Sigmoid colon (tissue), 3 donors: Measurements from ENCODE around the gene MLXIP.

ENCODE experiments used
- CTCF ChIP-seq, 4 experiments: fragments of 450-650 bp in 3 of 4; fragments of 200-600 bp in 1 of 4; IDR thresholded peaks; one replicate each; pipeline ENCODE4 v1.5.1; 2016 to 2019; ENCODE audit warnings: antibody characterized with exemption in 4 of 4, mild to moderate bottlenecking in 3 of 4, moderate library complexity in 2 of 4
- POLR2A ChIP-seq, 2 donors: fragments of 450-650 bp; IDR thresholded peaks; one replicate each; pipeline ENCODE4 v1.6.1; 2016; ENCODE audit warnings: antibody characterized with exemption in 2 of 2, mild to moderate bottlenecking in 2 of 2, moderate library complexity in 2 of 2

- TF ChIP-seq POLR2A (IDR thresholded peaks at IDR 0.05) (no peak), CTCF (IDR thresholded peaks at IDR 0.05) (no peak)
Measured at GRCh38 chr12:122093098-122093883, 14.7 kb downstream of the MLXIP start.
